Lower leg skin (tissue), 3 donors: ENCODE results near the gene TMEM115.

Experiments used
- CTCF ChIP-seq, 3 donors: fragments of 450-650 bp; IDR thresholded peaks; one replicate each; pipeline ENCODE4 v1.5.1; 2016; ENCODE audit warnings: antibody characterized with exemption in 3 of 3, mild to moderate bottlenecking in 3 of 3, moderate library complexity in 2 of 3
- POLR2A ChIP-seq, 2 donors: fragments of 450-650 bp; IDR thresholded peaks; one replicate each; pipeline ENCODE4 v1.6.1; 2016 to 2017; ENCODE audit warnings: antibody characterized with exemption in 2 of 2, mild to moderate bottlenecking in 1 of 2, moderate library complexity in 1 of 2

- TF ChIP-seq CTCF (IDR thresholded peaks at IDR 0.05) (no peak), POLR2A (IDR thresholded peaks at IDR 0.05) (no peak)
Observed at GRCh38 chr3:50357481-50357880, 1.8 kb downstream of the TMEM115 start.
